SK-N-SH (cell line): ENCODE data around the gene SIX4. TPM values are rescaled to one million over a fixed set of nuclear protein-coding genes. Genes with fewer than 3 reads are reported as not detected.

Source experiments
- CTCF ChIA-PET: fragments of 300-600, 350-600 bp; formaldehyde crosslinking; extraction: SDS; loops from one replicate; lab custom pipeline; 2021; lab: Yijun Ruan, JAX
- POLR2A ChIA-PET: fragments of 350-600 bp; sonication (Branson Sonifier 250); formaldehyde crosslinking; extraction: SDS; loops from one replicate; lab custom pipeline; 2020; ENCODE audit warnings: antibody characterized with exemption, inconsistent platforms; lab: Yijun Ruan, JAX
- DNase-seq: peaks from one replicate; pipeline ENCODE4 v3.0.0; 2012
- H2AFZ ChIP-seq: fragments of 200-600 bp; sonication (generic); 2 replicates; pipeline ENCODE4 v1.8.1; 2016; ENCODE audit warnings: antibody characterized with exemption, mild to moderate bottlenecking, low read depth
- H3F3A ChIP-seq: fragments of 200-600 bp; sonication (generic); replicated peaks from 2 replicates; pipeline ENCODE3; 2016; ENCODE audit warnings: antibody characterized with exemption, mild to moderate bottlenecking; ENCODE audit not compliant: insufficient read depth
- H3K27ac ChIP-seq, 2 experiments: fragments of 200-500 bp in 1 of 2; fragments of 200-600 bp in 1 of 2; sonication (Bioruptor generic) in 1 of 2; sonication (generic), shearing (Covaris generic) in 1 of 2; 2 replicates each; pipeline versions ENCODE4 v1.5.1 to v1.6.1; 2014 to 2016; ENCODE audit warnings: low read depth in 2 of 2, inconsistent platforms in 1 of 2, low read length in 1 of 2, mild to moderate bottlenecking in 1 of 2, mixed read lengths in 1 of 2
- H3K27me3 ChIP-seq: fragments of 200-600 bp; sonication (generic), shearing (Covaris generic); 2 replicates; pipeline ENCODE4 v1.6.1; 2016; ENCODE audit warnings: mixed run types; ENCODE audit not compliant: insufficient read depth
- H3K36me3 ChIP-seq, 2 experiments: fragments of 200-500 bp in 1 of 2; fragments of 200-600 bp in 1 of 2; sonication (Bioruptor generic) in 1 of 2; sonication (generic) in 1 of 2; replicated peaks in 1 of 2; 2 replicates each; pipeline versions ENCODE3 to v1.5.1; 2014 to 2016; ENCODE audit warnings: low read length in 1 of 2, mild to moderate bottlenecking in 1 of 2; ENCODE audit not compliant: insufficient read depth in 2 of 2, control insufficient read depth in 1 of 2
- H3K4me1 ChIP-seq, 2 experiments: fragments of 200-500 bp in 1 of 2; fragments of 200-600 bp in 1 of 2; sonication (Bioruptor generic) in 1 of 2; sonication (generic), shearing (Covaris generic) in 1 of 2; 2 replicates each; pipeline versions ENCODE4 v1.5.1 to v1.6.1; 2014 to 2016; ENCODE audit warnings: low read depth in 1 of 2, low read length in 1 of 2, mixed run types in 1 of 2; ENCODE audit not compliant: insufficient read depth in 2 of 2, control insufficient read depth in 1 of 2
- H3K4me2 ChIP-seq: fragments of 200-600 bp; sonication (generic), shearing (Covaris generic); 2 replicates; pipeline ENCODE4 v1.6.1; 2017; ENCODE audit warnings: mixed run types
- H3K4me3 ChIP-seq, 2 experiments: fragments of 200-500 bp in 1 of 2; fragments of 200-600 bp in 1 of 2; sonication (Bioruptor generic) in 1 of 2; sonication (generic), shearing (Covaris generic) in 1 of 2; 2 replicates each; pipeline versions ENCODE4 v1.5.1 to v1.8.1; 2014 to 2016; ENCODE audit warnings: low read depth in 2 of 2, inconsistent platforms in 1 of 2, low read length in 1 of 2, mild to moderate bottlenecking in 1 of 2, mixed read lengths in 1 of 2, moderate library complexity in 1 of 2
- H3K79me2 ChIP-seq: fragments of 200-600 bp; sonication (generic); 2 replicates; pipeline ENCODE4 v1.8.1; 2017; ENCODE audit warnings: mild to moderate bottlenecking; ENCODE audit not compliant: insufficient read depth
- H3K9ac ChIP-seq: fragments of 200-600 bp; sonication (generic); 2 replicates; pipeline ENCODE4 v1.6.1; 2017; ENCODE audit warnings: mixed run types
- H3K9me2 ChIP-seq: fragments of 200-600 bp; sonication (generic); 2 replicates; pipeline ENCODE4 v1.6.1; 2017; ENCODE audit warnings: mixed run types
- H3K9me3 ChIP-seq: fragments of 200-600 bp; sonication (generic); 2 replicates; pipeline ENCODE4 v1.6.1; 2017; ENCODE audit warnings: mixed run types, mild to moderate bottlenecking, moderate library complexity
- H4K20me1 ChIP-seq: fragments of 200-600 bp; sonication (generic); 2 replicates; pipeline ENCODE4 v1.6.1; 2017; ENCODE audit warnings: mild to moderate bottlenecking, mixed run types; ENCODE audit not compliant: insufficient read depth
- ELF1 ChIP-seq: IDR thresholded peaks from 2 replicates; pipeline ENCODE4 v1.4.0; 2012
- FOSL2 ChIP-seq: IDR thresholded peaks from 2 replicates; pipeline ENCODE4 v1.4.0; 2012; ENCODE audit warnings: low read depth, mild to moderate bottlenecking, moderate library complexity, borderline replicate concordance
- FOXJ3 ChIP-seq: sonication (generic); formaldehyde crosslinking; IDR thresholded peaks from 2 replicates; pipeline ENCODE4 v1.5.1; 2020; ENCODE audit warnings: mild to moderate bottlenecking, missing genetic modification reagents
- FOXM1 ChIP-seq: IDR thresholded peaks from 2 replicates; pipeline ENCODE4 v1.4.0; 2012; ENCODE audit warnings: low read depth, mild to moderate bottlenecking
- POLR2AphosphoS5 ChIP-seq: IDR thresholded peaks from 2 replicates; pipeline ENCODE4 v1.6.1; 2012; ENCODE audit warnings: low read depth, low read length
- RAD21 ChIP-seq: IDR thresholded peaks from 2 replicates; pipeline ENCODE4 v1.6.1; 2012; ENCODE audit warnings: mild to moderate bottlenecking, low read length
- RFX5 ChIP-seq: IDR thresholded peaks from 2 replicates; pipeline ENCODE4 v1.6.1; 2012; ENCODE audit warnings: mild to moderate bottlenecking, improper control_type of control experiment, low read length
- RXRA ChIP-seq: IDR thresholded peaks from 2 replicates; pipeline ENCODE4 v1.4.0; 2012; ENCODE audit warnings: low read depth, mild to moderate bottlenecking, borderline replicate concordance
- TEAD4 ChIP-seq: IDR thresholded peaks from 2 replicates; pipeline ENCODE4 v1.4.0; 2012; ENCODE audit warnings: mild to moderate bottlenecking, borderline replicate concordance; ENCODE audit not compliant: insufficient read depth
- YY1 ChIP-seq: IDR thresholded peaks from 2 replicates; pipeline ENCODE4 v1.4.0; 2012; ENCODE audit warnings: low read depth, mild to moderate bottlenecking
- WGBS: methylation state at CpG from one replicate; pipeline ENCODE4 v1.1.6; 2017; ENCODE audit warnings: low lambda C conversion rate; 5-methylcytosine and 5-hydroxymethylcytosine counted together
- polyA plus RNA-seq, 3 experiments: library from polyadenylated mRNA; depleted of rRNA; stranded (reverse); fragments of >200 nt; gene quantifications; 2 replicates each; pipeline ENCODE4 v1.2.3, GENCODE V29; 2012
- TF ChIP-seq, protein P1 (sequence below): IDR thresholded peaks from 2 replicates; pipeline ENCODE4 v1.4.0; 2012; ENCODE audit warnings: low read depth, borderline replicate concordance

Gene SIX4
- polyA plus RNA-seq, 1 of the 3 experiments (the other 2 are of a cell fraction): 3.3 TPM

GRCh38 chr14:60720962-60721325 lies 3.2 kb downstream of the SIX4 start:
- H3K4me2 ChIP-seq: peak overlapping the region; percentile 96
- peaks cover 13 to 15% of the 10 kb centered on the region in 2 experiments; a peak in 3 of 4 replicates for H3K4me1 ChIP-seq

GRCh38 chr14:60720391-60720790 lies 3.8 kb downstream of the SIX4 start:
- Histone ChIP-seq H3K4me2 (peak overlapping the region; percentile 96), H3K4me3 (peak overlapping the region; percentile 82 to 95; a peak in 3 of 4 replicates), H3K27ac (peak overlapping the region in 1 of 2 experiments; percentile 52; a peak in 1 of 4 replicates), H3K4me1 (peaks cover 13 to 15% of the 10 kb centered on the region in 2 experiments; a peak in 3 of 4 replicates), H2AFZ (no peak overlapping the region), H3K9me2 (no peaks in the 10 kb centered on the region), H3K36me3 (peaks cover 27 to 32% of the 10 kb centered on the region in 2 experiments), H3K27me3 (no peaks in the 10 kb centered on the region), H3K9me3 (no peaks in the 10 kb centered on the region), H3K9ac (no peak overlapping the region), H4K20me1 (peaks cover 22% of the 10 kb centered on the region; the same call in 1 of the 2 replicates), H3F3A (peaks cover 20% of the 10 kb centered on the region), H3K79me2 (peaks cover 85% of the 10 kb centered on the region)
- TF ChIP-seq ELF1 (no peak), FOXJ3 (CRISPR knock-in tag) (no peak), FOXM1 (no peak), TEAD4 (no peak), RXRA (no peak), POLR2AphosphoS5 (no peak), YY1 (no peak)
- TF ChIP-seq, protein P1, sequence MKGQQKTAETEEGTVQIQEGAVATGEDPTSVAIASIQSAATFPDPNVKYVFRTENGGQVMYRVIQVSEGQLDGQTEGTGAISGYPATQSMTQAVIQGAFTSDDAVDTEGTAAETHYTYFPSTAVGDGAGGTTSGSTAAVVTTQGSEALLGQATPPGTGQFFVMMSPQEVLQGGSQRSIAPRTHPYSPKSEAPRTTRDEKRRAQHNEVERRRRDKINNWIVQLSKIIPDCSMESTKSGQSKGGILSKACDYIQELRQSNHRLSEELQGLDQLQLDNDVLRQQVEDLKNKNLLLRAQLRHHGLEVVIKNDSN: no peak
- CTCF ChIA-PET: interaction anchor here (0.7 to 1.4 kb wide), 5 partner anchors 21 to 534 kb away, joined by 3 to 6 read pairs (median 4); no protein-coding TSS in a partner anchor
- WGBS: 80% methylated on average over 1 of the region's 1 CpG
- POLR2A ChIA-PET: no interaction called here
- no peak for DNase-seq

More at GRCh38 chr14:60720962-60721325, 3.2 kb downstream of the SIX4 start:
- Histone ChIP-seq H3K9me2 (no peaks in the 10 kb centered on the region), H3K27me3 (no peaks in the 10 kb centered on the region), H3K4me3 (peak overlapping the region; percentile 82 to 95), H3K36me3 (peaks cover 26 to 32% of the 10 kb centered on the region in 2 experiments), H3K27ac (peak overlapping the region in 1 of 2 experiments; percentile 52; a peak in 3 of 4 replicates), H4K20me1 (peaks cover 22% of the 10 kb centered on the region; the same call in 1 of the 2 replicates), H3K9me3 (no peaks in the 10 kb centered on the region), H3K79me2 (peaks cover 80% of the 10 kb centered on the region), H2AFZ (no peak overlapping the region), H3F3A (peaks cover 20% of the 10 kb centered on the region), H3K9ac (peak overlapping the region; percentile 89; the same call in 1 of the 2 replicates)
- no peak for DNase-seq
- TF ChIP-seq RAD21 (no peak), FOSL2 (no peak)
- 50% methylated on average over 4 of the region's 4 CpGs for WGBS
- ChIA-PET POLR2A (no interaction called here), CTCF (interaction anchor here (1.0 to 1.4 kb wide), 6 partner anchors 15 to 533 kb away, joined by 3 to 6 read pairs (median 4); no protein-coding TSS in a partner anchor)

DNA sequence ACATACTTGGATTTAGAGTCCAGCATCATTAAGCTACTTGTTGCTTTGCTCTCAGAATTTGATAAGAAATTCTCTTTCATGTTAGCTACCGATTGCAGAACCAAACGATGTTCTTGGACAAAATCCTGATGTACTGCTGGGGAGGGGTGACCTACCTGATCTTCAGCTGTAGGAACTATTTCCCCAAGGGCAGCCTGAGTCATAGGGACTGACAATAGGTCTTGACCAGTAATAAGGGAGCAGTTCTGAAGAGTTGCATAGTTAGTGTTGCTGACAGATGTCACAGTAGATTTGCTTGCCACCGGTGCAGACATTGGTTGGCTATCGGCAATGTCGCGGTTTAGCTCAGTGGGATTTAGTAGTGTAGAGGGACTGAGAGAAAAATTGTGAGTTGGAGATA lies 10.6 kb downstream of the SIX4 start:
- Histone ChIP-seq H3K27ac (no peak overlapping the region), H3K4me2 (no peak overlapping the region)
- no peak for TF ChIP-seq RFX5
- TF ChIP-seq, all 33 proteins: peak for 0
- Histone ChIP-seq H3K9me3 (no peaks in the 10 kb centered on the region), H3K27me3 (no peaks in the 10 kb centered on the region), H2AFZ (no peak overlapping the region), H3K4me1 (peaks cover 0 to 4% of the 10 kb centered on the region in 2 experiments; a peak in 2 of 4 replicates), H3K9me2 (no peaks in the 10 kb centered on the region), H3K79me2 (peaks cover 67% of the 10 kb centered on the region), H4K20me1 (peaks cover 3% of the 10 kb centered on the region; the same call in 1 of the 2 replicates), H3K4me3 (no peak overlapping the region), H3F3A (peaks cover 5% of the 10 kb centered on the region), H3K36me3 (peaks cover 40 to 56% of the 10 kb centered on the region in 2 experiments), H3K9ac (no peak overlapping the region)
- ChIA-PET CTCF (interaction anchor here (0.8 to 0.9 kb wide), 2 partner anchors 9 to 18 kb away, joined by 3 read pairs; no protein-coding TSS in a partner anchor), POLR2A (no interaction called here)
- 49% methylated on average over 6 of the region's 6 CpGs for WGBS
- no peak for DNase-seq
